Measurements from ENCODE around the gene PGAM1.
A peak's percentile ranks its signal among the peaks of the same experiment; 100 is the strongest.
"Not testable (repeated sequence)": the region's sequence is repeated elsewhere in the genome, so short reads cannot be mapped to it uniquely, and the experiment has no call there.

Gene PGAM1

DNA sequence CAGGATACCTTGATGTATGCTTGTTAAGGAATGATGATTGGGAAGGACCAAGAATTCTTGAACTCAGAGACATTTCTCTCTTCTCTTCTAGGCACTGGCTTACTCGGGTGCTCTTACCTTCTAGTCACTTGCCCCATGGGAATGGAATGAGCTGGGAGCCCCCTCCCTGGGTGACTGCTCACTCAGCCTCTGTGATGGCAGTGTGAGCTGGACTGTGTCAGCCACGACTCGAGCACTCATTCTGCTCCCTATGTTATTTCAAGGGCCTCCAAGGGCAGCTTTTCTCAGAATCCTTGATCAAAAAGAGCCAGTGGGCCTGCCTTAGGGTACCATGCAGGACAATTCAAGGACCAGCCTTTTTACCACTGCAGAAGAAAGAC is 30.7 kb downstream of the PGAM1 start:
- DNase-seq (ENCODE audit: low spot score): no peak

- no peak for DNase-seq (ENCODE audit: low spot score)
Observed at GRCh38 chr10:97459111-97459510, 33.1 kb downstream of the PGAM1 start.

DNA sequence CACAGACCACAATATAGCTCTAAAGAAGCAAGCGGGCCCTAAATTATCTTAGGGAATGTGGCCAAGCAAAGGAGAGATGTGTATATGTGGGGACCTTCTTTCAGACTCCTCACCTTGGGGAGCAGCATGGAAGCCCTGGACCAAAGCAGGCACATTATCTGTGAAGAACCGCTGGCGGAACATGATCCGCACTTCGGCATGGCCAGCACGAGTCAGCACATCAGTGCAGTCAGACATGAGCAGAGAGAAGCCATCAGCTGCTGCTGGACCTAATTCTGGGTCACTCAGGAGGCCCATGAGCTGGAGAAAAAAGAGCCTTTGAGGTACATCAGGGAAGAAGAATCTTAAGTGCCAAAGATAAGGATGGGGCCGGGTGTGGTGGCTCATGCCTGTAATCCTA is 33.9 kb downstream of the PGAM1 start:
- no peak for DNase-seq (ENCODE audit: low spot score)

DNA sequence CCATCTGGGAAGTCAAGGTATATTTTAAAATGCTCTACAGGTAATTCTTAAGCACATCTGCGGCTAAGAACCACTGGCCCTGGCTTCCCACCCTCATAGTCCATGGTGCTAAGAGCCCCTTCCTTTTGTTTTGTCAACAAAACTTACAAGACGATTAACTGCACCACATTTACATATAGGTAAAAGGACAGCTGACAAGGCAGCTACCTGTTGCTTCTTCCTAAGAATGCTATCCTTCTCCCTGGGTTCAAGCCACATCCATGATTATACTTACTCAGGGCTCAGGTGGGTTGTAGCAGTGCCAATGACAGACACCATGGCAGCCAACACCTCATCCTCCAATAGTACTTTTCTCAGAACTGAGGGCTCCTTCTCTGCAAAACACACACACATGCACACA is 36.3 kb downstream of the PGAM1 start:
- DNase-seq (ENCODE audit: low spot score): no peak

GRCh38 chr10:97463363-97464132 is 37.6 kb downstream of the PGAM1 start:
- peak; percentile 71 for DNase-seq (ENCODE audit: low spot score)

- no peak for DNase-seq (ENCODE audit: low spot score)
Observed at GRCh38 chr10:97464226-97464625, 38.2 kb downstream of the PGAM1 start.

GRCh38 chr10:97465982-97466381 is 40.0 kb downstream of the PGAM1 start:
- no peak for DNase-seq (ENCODE audit: low spot score)

DNA sequence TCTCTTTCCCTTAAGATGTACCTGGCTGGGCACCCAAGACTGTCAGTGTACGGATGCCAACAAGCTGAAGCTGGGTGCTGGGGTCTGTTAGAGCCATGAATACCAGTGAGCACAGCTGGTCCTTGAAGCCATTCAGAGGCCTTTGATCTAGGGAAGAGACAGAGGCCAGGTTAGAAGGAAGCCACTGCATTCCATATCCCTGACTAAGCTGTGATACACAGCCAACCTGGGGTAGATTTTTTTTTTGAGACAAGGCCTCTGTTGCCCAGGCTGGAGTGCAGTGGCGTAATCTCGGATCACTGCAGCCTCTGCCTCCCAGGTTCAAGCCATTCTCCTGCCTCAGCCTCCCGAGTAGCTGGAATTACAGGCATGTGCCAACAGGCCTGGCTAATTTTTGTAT is 40.8 kb downstream of the PGAM1 start:
- DNase-seq (ENCODE audit: low spot score): peak; percentile 84

- DNase-seq (ENCODE audit: low spot score): no peak
Observed at GRCh38 chr10:97468162-97468561, 42.2 kb downstream of the PGAM1 start.

DNA sequence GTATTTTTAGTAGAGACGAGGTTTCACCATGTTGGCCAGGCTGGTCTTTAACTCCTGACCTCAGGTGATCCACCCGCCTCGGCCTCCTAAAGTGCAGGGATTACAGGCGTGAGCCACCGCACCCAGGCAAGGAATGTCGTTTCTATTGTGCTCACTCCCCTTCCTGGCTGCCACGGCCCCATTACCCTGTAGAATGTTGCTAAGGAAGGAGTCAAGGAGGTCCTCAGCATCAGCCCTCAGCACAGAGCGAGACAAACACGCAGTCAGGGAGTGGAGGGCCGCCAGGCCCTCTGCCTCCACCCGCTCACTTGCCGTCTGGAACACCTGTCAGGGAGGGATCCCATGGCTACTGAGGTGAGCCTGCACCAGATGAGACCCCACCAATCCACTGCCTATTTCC is 42.8 kb downstream of the PGAM1 start:
- DNase-seq (ENCODE audit: low spot score): not testable (repeated sequence)

GRCh38 chr10:97474918-97475317 is 48.9 kb downstream of the PGAM1 start:
- DNase-seq (ENCODE audit: low spot score): no peak

DNA sequence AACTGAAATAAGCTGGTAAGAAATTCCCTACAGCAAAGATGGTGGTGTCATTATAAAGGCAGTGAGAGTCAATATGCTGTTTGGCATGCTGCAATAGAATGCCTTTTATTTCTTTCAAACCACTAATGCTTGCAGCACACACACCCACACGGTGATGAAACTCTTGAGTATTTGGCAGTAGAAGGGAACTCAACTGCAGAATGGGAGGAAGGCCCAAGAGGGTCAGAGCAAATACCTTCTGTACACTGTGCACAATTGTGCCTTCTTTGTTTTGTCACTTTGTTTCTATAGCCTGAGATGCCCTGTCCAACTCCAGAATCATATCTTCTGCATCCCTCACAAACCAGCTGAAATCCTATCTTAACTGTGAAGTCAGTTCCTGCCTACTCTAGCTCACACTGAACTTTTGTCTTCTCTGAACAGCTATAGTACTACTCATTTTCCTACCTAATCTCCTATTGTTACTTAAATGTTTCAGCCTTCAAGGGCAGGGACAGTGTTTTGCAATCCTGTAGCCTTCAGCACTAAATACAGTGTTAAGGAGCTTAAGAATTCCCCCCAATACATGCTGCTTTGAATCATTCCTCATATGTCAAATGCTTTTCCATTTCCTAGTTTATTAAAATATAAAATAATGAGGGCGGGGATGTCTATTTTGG is 50.1 kb downstream of the PGAM1 start:
- DNase-seq (ENCODE audit: low spot score): no peak

GRCh38 chr10:97479410-97479809 is 53.4 kb downstream of the PGAM1 start:
- DNase-seq (ENCODE audit: low spot score): not testable (repeated sequence)

GRCh38 chr10:97479939-97480338 is 53.9 kb downstream of the PGAM1 start:
- no peak for DNase-seq (ENCODE audit: low spot score)

DNA sequence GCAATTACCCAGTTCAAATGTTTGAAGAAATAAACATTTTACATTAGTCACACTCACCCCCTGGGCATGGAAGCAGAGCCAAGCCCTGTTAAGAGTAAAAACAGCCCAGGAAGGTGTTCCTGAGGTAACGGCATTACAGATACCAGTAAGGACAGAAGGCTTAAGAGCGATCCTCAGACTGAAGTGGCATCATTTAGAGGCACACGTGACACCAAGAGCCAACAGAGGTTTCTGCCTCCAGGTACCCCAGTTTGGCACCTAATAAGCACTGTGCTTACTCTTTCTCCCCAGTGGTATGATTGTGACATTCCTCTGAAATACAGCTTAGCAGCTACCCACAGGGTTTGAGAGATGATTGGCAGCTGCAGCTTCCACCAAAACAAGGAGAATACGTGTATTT is 55.1 kb downstream of the PGAM1 start:
- no peak for DNase-seq (ENCODE audit: low spot score)

DNA sequence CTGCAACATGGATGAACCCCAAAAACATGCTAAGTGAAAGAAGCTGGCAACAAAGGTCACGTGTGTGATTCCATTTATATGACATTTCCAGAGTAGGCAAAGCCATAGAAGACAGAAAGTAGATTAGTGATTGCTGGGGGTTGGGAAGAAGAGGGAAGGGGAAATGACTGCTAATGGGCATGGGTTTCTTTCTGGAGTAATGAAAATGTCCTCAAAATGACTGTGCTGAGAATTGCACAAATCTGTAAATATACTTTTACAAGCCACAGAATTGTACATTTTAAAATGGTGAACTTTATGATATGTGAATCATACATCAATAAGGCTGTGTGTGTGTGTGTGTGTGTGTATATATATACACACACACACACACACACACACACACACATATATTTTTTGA is 56.4 kb downstream of the PGAM1 start:
- no peak for DNase-seq (ENCODE audit: low spot score)

Data from SW480 (cell line).